GM18870 (cell line): Measurements from ENCODE around the gene WDSUB1.
A peak's percentile ranks its signal among the peaks of the same experiment; 100 is the strongest.

Experiments used
- ATAC-seq: cut with Tn5 transposase; IDR thresholded peaks from one replicate; pipeline ENCODE4 v1.9.1; 2021; ENCODE audit warnings: moderate library complexity; ENCODE audit not compliant: unreplicated experiment

Gene WDSUB1

GRCh38 chr2:159285929-159286708 lies at the start of gene WDSUB1:
Gene WDSUB1 (minus strand): TSS chr2:159286703. CDS start chr2:159283069, 3,634 bp downstream.
- ATAC-seq: peak; percentile 16

GRCh38 chr2:159326569-159327255 lies 40.2 kb upstream of the WDSUB1 start:
- ATAC-seq: no peak

- ATAC-seq: no peak
These were observed 35.9 kb upstream of the WDSUB1 start for GRCh38 chr2:159322419-159322818.

GRCh38 chr2:159317392-159318088 lies 31.0 kb upstream of the WDSUB1 start:
- no peak for ATAC-seq

GRCh38 chr2:159307942-159308341 lies 21.4 kb upstream of the WDSUB1 start:
- ATAC-seq: no peak

GRCh38 chr2:159300586-159300985 lies 14.1 kb upstream of the WDSUB1 start:
- ATAC-seq: no peak

GRCh38 chr2:159298967-159299366 lies 12.5 kb upstream of the WDSUB1 start:
- no peak for ATAC-seq

- no peak for ATAC-seq
These were observed 10.7 kb upstream of the WDSUB1 start for GRCh38 chr2:159297042-159297707.

GRCh38 chr2:159292157-159292556 lies 5.7 kb upstream of the WDSUB1 start:
- no peak for ATAC-seq

GRCh38 chr2:159290289-159290907 lies 3.9 kb upstream of the WDSUB1 start:
- ATAC-seq: no peak

GRCh38 chr2:159287733-159288132 lies 1.2 kb upstream of the WDSUB1 start:
- no peak for ATAC-seq

- ATAC-seq: peak; percentile 67
These were observed 372 bp upstream of the WDSUB1 start for GRCh38 chr2:159286709-159287441.

GRCh38 chr2:159285433-159285832 lies 1.1 kb downstream of the WDSUB1 start:
- ATAC-seq: no peak

- no peak for ATAC-seq
These were observed 3.0 kb downstream of the WDSUB1 start for GRCh38 chr2:159283529-159283928.

- ATAC-seq: no peak
These were observed 5.5 kb downstream of the WDSUB1 start for GRCh38 chr2:159281002-159281401.

GRCh38 chr2:159279700-159280099 lies 6.8 kb downstream of the WDSUB1 start:
- ATAC-seq: no peak

- no peak for ATAC-seq
These were observed 11.4 kb downstream of the WDSUB1 start for GRCh38 chr2:159275111-159275510.

GRCh38 chr2:159272156-159272555 lies 14.3 kb downstream of the WDSUB1 start:
- no peak for ATAC-seq

GRCh38 chr2:159270744-159271379 lies 15.6 kb downstream of the WDSUB1 start:
- no peak for ATAC-seq

- ATAC-seq: no peak
These were observed 18.6 kb downstream of the WDSUB1 start for GRCh38 chr2:159267921-159268320.
